Measurements from ENCODE around the gene DISC1. TPM values are rescaled to one million over a fixed set of nuclear protein-coding genes. Genes with fewer than 3 reads are reported as not detected.

The DISC1 gene
- total RNA-seq, 1 experiment from 2014 or later = 0.36 TPM

GRCh38 chr1:231751415-231751814 lies 124.8 kb downstream of the DISC1 start:
- DNase-seq (ENCODE audit: low read depth, low spot score) (no peak), ATAC-seq (no peak)
- intact Hi-C loops (cut with micrococcal nuclease; ENCODE audit: unreplicated experiment) (no loop called here), in situ Hi-C loops (cut with HindIII; ENCODE audit: low pct_unique_long_range_greater_than_20kb, low sequenced_read_pairs) (no loop called here)
- no peaks in the 10 kb centered on the region for H3K36me3 ChIP-seq (ENCODE audit: control insufficient read depth, insufficient read depth, low read length)
- ChIA-PET CTCF (no interaction called here), POLR2A (no interaction called here)
- H3K4me1 ChIP-seq (ENCODE audit: control insufficient read depth, insufficient read depth, low read length) = no peaks in the 10 kb centered on the region
- H3K27me3 ChIP-seq (ENCODE audit: control insufficient read depth, insufficient read depth, low read length) = no peaks in the 10 kb centered on the region
- TF ChIP-seq REST (IDR thresholded peaks at IDR 0.05; ENCODE audit: insufficient read depth in 1 of 2, low read depth in 2 of 2, low read length in 1 of 2) (no peak), POLR2AphosphoS5 (IDR thresholded peaks at IDR 0.05; ENCODE audit: low read depth, low read length) (no peak), TCF7L2 (IDR thresholded peaks at IDR 0.05; ENCODE audit: low read depth, low read length) (no peak), SIN3A (IDR thresholded peaks at IDR 0.05; ENCODE audit: borderline replicate concordance, insufficient read depth, low read depth, low read length) (no peak), CTCF (IDR thresholded peaks at IDR 0.05) (no peak)
- H3K9me3 ChIP-seq (ENCODE audit: control insufficient read depth, insufficient read depth, low read depth, low read length) = no peaks in the 10 kb centered on the region
- no peak overlapping the region for H3K4me3 ChIP-seq (ENCODE audit: low read depth in 2 of 2, low read length in 2 of 2)
- BruUV-seq (replicated peaks) = no TSS peak
- no peak overlapping the region for H3K27ac ChIP-seq (ENCODE audit: low read length)

GRCh38 chr1:231753313-231753712 lies 126.7 kb downstream of the DISC1 start:
- in situ Hi-C loops (cut with HindIII; ENCODE audit: low pct_unique_long_range_greater_than_20kb, low sequenced_read_pairs) (no loop called here), intact Hi-C loops (cut with micrococcal nuclease; ENCODE audit: unreplicated experiment) (no loop called here)
- Histone ChIP-seq H3K36me3 (ENCODE audit: control insufficient read depth, insufficient read depth, low read length) (no peaks in the 10 kb centered on the region), H3K27me3 (ENCODE audit: control insufficient read depth, insufficient read depth, low read length) (no peaks in the 10 kb centered on the region), H3K4me3 (ENCODE audit: low read depth in 2 of 2, low read length in 2 of 2) (no peak overlapping the region), H3K9me3 (ENCODE audit: control insufficient read depth, insufficient read depth, low read depth, low read length) (no peaks in the 10 kb centered on the region), H3K4me1 (ENCODE audit: control insufficient read depth, insufficient read depth, low read length) (no peaks in the 10 kb centered on the region), H3K27ac (ENCODE audit: low read length) (no peak overlapping the region)
- DNase-seq (ENCODE audit: low read depth, low spot score) = no peak
- no peak for TF ChIP-seq SIN3A (IDR thresholded peaks at IDR 0.05; ENCODE audit: borderline replicate concordance, insufficient read depth, low read depth, low read length)
- BruUV-seq (replicated peaks) = no TSS peak
- CTCF ChIA-PET = no interaction called here
- no peak for ATAC-seq
- POLR2A ChIA-PET = no interaction called here

- intact Hi-C loops (cut with micrococcal nuclease; ENCODE audit: unreplicated experiment) = loop anchor here (5.0 kb wide), 1 partner anchor 45 kb away; no protein-coding TSS in a partner anchor
- BruUV-seq (replicated peaks) = no TSS peak
- ChIA-PET CTCF (interaction anchor here (0.6 to 1.4 kb wide), 8 partner anchors 19 to 1128 kb away, joined by 3 to 4 read pairs (median 3); no protein-coding TSS in a partner anchor), POLR2A (interaction anchor here (0.6 kb wide), 1 partner anchor 1038 kb away, joined by 8 read pairs; no protein-coding TSS in a partner anchor)
- DNase-seq (ENCODE audit: low read depth, low spot score) (no peak), ATAC-seq (peak; percentile 63)
- H3K4me3 ChIP-seq (ENCODE audit: low read depth in 2 of 2, low read length in 2 of 2) = no peak overlapping the region
- H3K4me1 ChIP-seq (ENCODE audit: control insufficient read depth, insufficient read depth, low read length) = no peaks in the 10 kb centered on the region
- H3K9me3 ChIP-seq (ENCODE audit: control insufficient read depth, insufficient read depth, low read depth, low read length) = no peaks in the 10 kb centered on the region
- H3K27ac ChIP-seq (ENCODE audit: low read length) = no peak overlapping the region
- H3K27me3 ChIP-seq (ENCODE audit: control insufficient read depth, insufficient read depth, low read length) = no peaks in the 10 kb centered on the region; the same call in 1 of the 2 replicates
- no peaks in the 10 kb centered on the region for H3K36me3 ChIP-seq (ENCODE audit: control insufficient read depth, insufficient read depth, low read length)
- in situ Hi-C loops (cut with HindIII; ENCODE audit: low pct_unique_long_range_greater_than_20kb, low sequenced_read_pairs) = no loop called here
- TF ChIP-seq SIN3A (IDR thresholded peaks at IDR 0.05; ENCODE audit: borderline replicate concordance, insufficient read depth, low read depth, low read length) = no peak
- TF ChIP-seq TCF7L2 (IDR thresholded peaks at IDR 0.05; ENCODE audit: low read depth, low read length) = no peak
- TF ChIP-seq REST (IDR thresholded peaks at IDR 0.05; ENCODE audit: insufficient read depth in 1 of 2, low read depth in 2 of 2, low read length in 1 of 2) = no peak
- no peak; the same call in none of the 2 replicates for TF ChIP-seq CTCF (IDR thresholded peaks at IDR 0.05)
These were observed 130.5 kb downstream of the DISC1 start for GRCh38 chr1:231757101-231757404.
